B cell (primary cell): Measurements from ENCODE around the gene ARL2. TPM values are rescaled to one million over a fixed set of nuclear protein-coding genes. Genes with fewer than 3 reads are reported as not detected.

ENCODE experiments used
- ATAC-seq: fragments of 200-7000 bp; cut with Tn5 transposase; one replicate; pipeline ENCODE4 v1.10.0; 2021; ENCODE audit warnings: low read depth, mild to moderate bottlenecking, moderate number of reproducible peaks, moderate library complexity
- CTCF ChIA-PET: fragments of 350-600 bp; sonication (Branson Sonifier 250); formaldehyde crosslinking; loops from one replicate; lab custom pipeline; 2021; ENCODE audit warnings: antibody characterized with exemption, inconsistent platforms; lab: Charles Lee
- POLR2A ChIA-PET: fragments of 350-600 bp; sonication (Branson Sonifier 250); formaldehyde crosslinking; loops from one replicate; lab custom pipeline; 2021; ENCODE audit warnings: antibody characterized with exemption; lab: Charles Lee
- DNase-seq: peaks from one replicate; pipeline ENCODE4 v3.0.0; 2013
- H2AFZ ChIP-seq: 2 replicates; pipeline ENCODE4 v1.6.1; 2012; ENCODE audit warnings: mild to moderate bottlenecking, low read depth, low read length; ENCODE audit not compliant: insufficient read depth, poor library complexity, severe bottlenecking
- H3K27ac ChIP-seq, 2 donors: 1 replicate in 1 of 2; 2 replicates in 1 of 2; pipeline ENCODE4 v1.5.1; 2012 to 2013; ENCODE audit warnings: low read length in 2 of 2, mild to moderate bottlenecking in 2 of 2, moderate library complexity in 1 of 2
- H3K27me3 ChIP-seq, 4 experiments: fragments of 200-600 bp in 1 of 4; sonication (generic) in 1 of 4; replicated peaks in 1 of 4; 1 replicate in 2 of 4; 2 replicates in 2 of 4; pipeline versions ENCODE4 v1.6.1 to v1.7.0; 2013 to 2016; ENCODE audit warnings: low read length in 3 of 4, mild to moderate bottlenecking in 2 of 4, mixed read lengths in 1 of 4, moderate library complexity in 1 of 4; ENCODE audit not compliant: insufficient read depth in 4 of 4, control insufficient read depth in 3 of 4; ENCODE audit errors: control extremely low read depth in 1 of 4
- H3K36me3 ChIP-seq, 2 experiments: replicated peaks in 1 of 2; 1 replicate in 1 of 2; 2 replicates in 1 of 2; pipeline versions ENCODE4 v1.6.1 to v1.7.1; 2013; ENCODE audit warnings: low read length in 1 of 2; ENCODE audit not compliant: insufficient read depth in 2 of 2, control insufficient read depth in 1 of 2; ENCODE audit errors: control extremely low read depth in 1 of 2, extremely low read depth in 1 of 2
- H3K4me1 ChIP-seq, 2 donors: fragments of 200-600 bp in 1 of 2; sonication (generic) in 1 of 2; 1 replicate in 1 of 2; 2 replicates in 1 of 2; pipeline versions ENCODE4 v1.5.1 to v1.6.1; 2013 to 2017; ENCODE audit warnings: low read length in 2 of 2; ENCODE audit not compliant: control insufficient read depth in 2 of 2, insufficient read depth in 2 of 2
- H3K4me2 ChIP-seq: replicated peaks from 2 replicates; pipeline ENCODE3; 2012; ENCODE audit warnings: mild to moderate bottlenecking, low read depth, low read length; ENCODE audit not compliant: poor library complexity, severe bottlenecking
- H3K4me3 ChIP-seq, 5 experiments: fragments of 200-600 bp in 1 of 5; sonication (generic) in 1 of 5; 1 replicate in 3 of 5; 2 replicates in 2 of 5; pipeline versions ENCODE4 v1.5.1 to v1.7.0; 2011 to 2016; ENCODE audit warnings: low read length in 4 of 5, mild to moderate bottlenecking in 4 of 5, low read depth in 2 of 5, control low read depth in 1 of 5, moderate library complexity in 1 of 5; ENCODE audit not compliant: insufficient read depth in 1 of 5; ENCODE audit errors: control extremely low read depth in 1 of 5, extremely low read depth in 1 of 5
- H3K79me2 ChIP-seq: fragments of 200-600 bp; sonication (generic); one replicate; pipeline ENCODE4 v1.6.0; 2016; ENCODE audit warnings: low read length; ENCODE audit not compliant: control insufficient read depth, insufficient read depth
- H3K9ac ChIP-seq: fragments of 200-600 bp; sonication (generic); 2 replicates; pipeline ENCODE4 v1.6.1; 2017; ENCODE audit warnings: mild to moderate bottlenecking, low read length, moderate library complexity
- H3K9me3 ChIP-seq, 3 donors: one replicate each; pipeline versions ENCODE4 v1.6.1 to v1.7.1; 2013; ENCODE audit warnings: low read length in 2 of 3; ENCODE audit not compliant: control insufficient read depth in 2 of 3, insufficient read depth in 1 of 3; ENCODE audit errors: control extremely low read depth in 1 of 3
- H4K20me1 ChIP-seq: 2 replicates; pipeline ENCODE4 v1.6.0; 2012; ENCODE audit warnings: mild to moderate bottlenecking, low read length; ENCODE audit not compliant: insufficient read depth, control insufficient read depth, poor library complexity, severe bottlenecking
- H3K27ac Mint-ChIP-seq: one replicate; pipeline ENCODE4 v1.8.0; 2021; ENCODE audit warnings: mixed read lengths
- H3K27me3 Mint-ChIP-seq: one replicate; pipeline ENCODE4 v1.8.0; 2021; ENCODE audit warnings: mixed read lengths
- H3K4me1 Mint-ChIP-seq: one replicate; pipeline ENCODE4 v1.8.0; 2021; ENCODE audit warnings: mixed read lengths
- H3K4me3 Mint-ChIP-seq: one replicate; pipeline ENCODE4 v1.8.0; 2021; ENCODE audit warnings: mixed read lengths
- H3K9me3 Mint-ChIP-seq: one replicate; pipeline ENCODE4 v1.8.0; 2022; ENCODE audit warnings: mixed read lengths; ENCODE audit not compliant: insufficient read depth
- EZH2 ChIP-seq: IDR thresholded peaks from 2 replicates; pipeline ENCODE4 v1.6.1; 2012; ENCODE audit warnings: borderline replicate concordance, low read depth, mild to moderate bottlenecking, moderate library complexity, low read length; ENCODE audit not compliant: insufficient read depth, poor library complexity, severe bottlenecking
- WGBS: methylation state at CpG from one replicate; pipeline ENCODE4 v1.1.5; 2013; ENCODE audit warnings: missing lambda C conversion rate; ENCODE audit not compliant: insufficient coverage; 5-methylcytosine and 5-hydroxymethylcytosine counted together
- intact Hi-C: fragments of 100-400 bp; cut with micrococcal nuclease; formaldehyde crosslinking; loops from one replicate; pipeline ENCODE4 v1.10.0; 2022
- polyA plus RNA-seq: library from polyadenylated mRNA; depleted of rRNA; stranded (reverse); fragments of >200 nt; gene quantifications from 2 replicates; pipeline ENCODE4 v1.2.3, GENCODE V29; 2012
- total RNA-seq, 2 donors: library from RNA; stranded (reverse); fragments of 120-200 nt in 1 of 2; gene quantifications; 1 replicate in 1 of 2; 2 replicates in 1 of 2; pipeline versions ENCODE4 v1.2.3 to v1.2.4, GENCODE V29; 2013 to 2022
- TF ChIP-seq, protein P1 (sequence below): fragments of 200-600 bp; IDR thresholded peaks from one replicate; pipeline ENCODE4 v1.8.0; 2022; ENCODE audit warnings: antibody characterized with exemption, mild to moderate bottlenecking

The ARL2 gene
- total and polyA plus RNA-seq, 2 donors (not counting 1 experiment from before 2014, with no cell fraction given), result 43.4 to 53.6 TPM

- peaks cover 10% of the 10 kb centered on the region for H3K79me2 ChIP-seq
- ATAC-seq (no peak), DNase-seq (no peak)
- H3K9me3 Mint-ChIP-seq, result no peaks in the 10 kb centered on the region
- H3K4me3 ChIP-seq, result peak overlapping the region; percentile 50 to 80 (median 75)
- H3K27ac ChIP-seq, result peak overlapping the region; percentile 67 to 72
- H3K4me2 ChIP-seq, result peak overlapping the region; percentile 96
- H3K4me3 Mint-ChIP-seq, result peak overlapping the region; percentile 95
- 40% methylated on average over 7 of the region's 7 CpGs for WGBS
- no peak for TF ChIP-seq EZH2
- TF ChIP-seq, protein P1, sequence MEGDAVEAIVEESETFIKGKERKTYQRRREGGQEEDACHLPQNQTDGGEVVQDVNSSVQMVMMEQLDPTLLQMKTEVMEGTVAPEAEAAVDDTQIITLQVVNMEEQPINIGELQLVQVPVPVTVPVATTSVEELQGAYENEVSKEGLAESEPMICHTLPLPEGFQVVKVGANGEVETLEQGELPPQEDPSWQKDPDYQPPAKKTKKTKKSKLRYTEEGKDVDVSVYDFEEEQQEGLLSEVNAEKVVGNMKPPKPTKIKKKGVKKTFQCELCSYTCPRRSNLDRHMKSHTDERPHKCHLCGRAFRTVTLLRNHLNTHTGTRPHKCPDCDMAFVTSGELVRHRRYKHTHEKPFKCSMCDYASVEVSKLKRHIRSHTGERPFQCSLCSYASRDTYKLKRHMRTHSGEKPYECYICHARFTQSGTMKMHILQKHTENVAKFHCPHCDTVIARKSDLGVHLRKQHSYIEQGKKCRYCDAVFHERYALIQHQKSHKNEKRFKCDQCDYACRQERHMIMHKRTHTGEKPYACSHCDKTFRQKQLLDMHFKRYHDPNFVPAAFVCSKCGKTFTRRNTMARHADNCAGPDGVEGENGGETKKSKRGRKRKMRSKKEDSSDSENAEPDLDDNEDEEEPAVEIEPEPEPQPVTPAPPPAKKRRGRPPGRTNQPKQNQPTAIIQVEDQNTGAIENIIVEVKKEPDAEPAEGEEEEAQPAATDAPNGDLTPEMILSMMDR, result no peak
- POLR2A ChIA-PET, result interaction anchor here (0.6 to 1.4 kb wide), 7 partner anchors 13 to 1152 kb away, joined by 3 to 7 read pairs (median 4); partner anchors contain the start of genes FAU, MRPL49, SNX15 and TM7SF2
- H3K4me1 Mint-ChIP-seq, result peaks cover 14% of the 10 kb centered on the region
- no peaks in the 10 kb centered on the region for H3K27me3 ChIP-seq
- H3K27me3 Mint-ChIP-seq, result no peaks in the 10 kb centered on the region
- CTCF ChIA-PET, result interaction anchor here (0.5 to 2.3 kb wide), 7 partner anchors 10 to 236 kb away, joined by 3 to 17 read pairs (median 4); partner anchors contain the start of genes ARL2, CDCA5, SNX15 and VPS51
- H3K27ac Mint-ChIP-seq, result peak overlapping the region; percentile 96
- H2AFZ ChIP-seq, result peak overlapping the region; percentile 90
- H3K9ac ChIP-seq, result peak overlapping the region; percentile 73
- H3K36me3 ChIP-seq, result peaks cover 0 to 18% of the 10 kb centered on the region in 2 experiments
- no peaks in the 10 kb centered on the region for H4K20me1 ChIP-seq
- no peaks in the 10 kb centered on the region for H3K9me3 ChIP-seq
- peaks cover 7 to 22% of the 10 kb centered on the region in 2 donors for H3K4me1 ChIP-seq
- intact Hi-C loops, result loop anchor here (1.0 to 10.0 kb wide), 5 partner anchors 13 to 484 kb away; partner anchors contain the start of genes CDCA5, SCYL1, SNX15 and SYVN1
Measured at GRCh38 chr11:65040520-65040846, 26.5 kb downstream of the ARL2 start.
